ENCODE data around the gene SLC16A5.

Gene SLC16A5

DNA sequence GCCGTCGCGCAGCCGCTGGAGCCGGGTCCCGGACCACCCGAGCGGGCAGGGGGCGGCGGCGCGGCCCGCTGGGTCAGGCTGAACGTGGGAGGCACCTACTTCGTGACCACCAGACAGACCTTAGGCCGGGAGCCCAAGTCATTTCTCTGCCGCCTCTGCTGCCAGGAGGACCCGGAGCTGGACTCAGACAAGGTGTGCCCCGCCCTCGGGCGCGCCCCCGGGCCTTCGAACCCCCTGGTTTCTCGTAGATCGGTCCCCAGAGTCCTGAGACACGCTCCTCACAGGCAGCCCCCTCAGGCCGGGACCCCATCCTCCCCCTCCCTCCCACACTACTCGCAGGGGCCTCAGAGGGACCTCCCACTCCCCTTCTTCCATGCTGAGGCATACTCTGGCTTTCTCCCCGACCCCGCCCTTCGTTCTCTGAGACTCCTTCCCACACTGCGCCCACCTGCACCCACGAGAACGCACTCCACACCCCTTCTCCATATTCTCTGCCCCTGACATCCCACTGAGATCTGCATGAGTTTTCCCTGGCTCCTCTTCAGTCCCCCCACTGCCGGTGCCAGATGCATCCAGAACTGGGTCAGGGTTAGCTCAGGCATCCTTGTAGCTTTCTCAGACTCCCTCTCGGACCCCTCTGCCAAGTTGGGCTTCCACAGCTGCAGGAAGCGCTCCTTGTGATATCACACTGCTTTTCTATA is 40.2 kb upstream of the SLC16A5 start:
- TF ChIP-seq EZH2 (IDR thresholded peaks at IDR 0.05; ENCODE audit: borderline replicate concordance, low read length): no peak
- Histone ChIP-seq H3K36me3 (ENCODE audit: insufficient read depth, low read length) (peaks cover 16% of the 10 kb centered on the region; the same call in 1 of the 2 replicates), H3K27me3 (ENCODE audit: insufficient read depth, low read length) (no peaks in the 10 kb centered on the region), H3K79me2 (ENCODE audit: insufficient read depth, low read length) (no peaks in the 10 kb centered on the region), H3K9ac (ENCODE audit: low read length) (peak overlapping the region; percentile 86), H3K9me3 (ENCODE audit: low read length) (no peaks in the 10 kb centered on the region), H3K4me3 (ENCODE audit: low read depth, low read length, poor library complexity, severe bottlenecking) (peak overlapping the region; percentile 83), H3F3A (ENCODE audit: insufficient read depth, low read length) (no peaks in the 10 kb centered on the region), H3K27ac (ENCODE audit: low read depth, low read length, poor library complexity, severe bottlenecking) (no peak overlapping the region), H2AFZ (ENCODE audit: low read length) (no peak overlapping the region), H3K4me2 (ENCODE audit: low read length) (peak overlapping the region; percentile 100), H3K9me2 (ENCODE audit: low read depth, low read length) (no peaks in the 10 kb centered on the region), H3K4me1 (ENCODE audit: insufficient read depth, low read length, severe bottlenecking) (peaks cover 24% of the 10 kb centered on the region), H4K20me1 (ENCODE audit: insufficient read depth, low read length) (no peaks in the 10 kb centered on the region)

GRCh38 chr17:75048249-75048878 is 39.4 kb upstream of the SLC16A5 start:
- no peaks in the 10 kb centered on the region for H3K9me3 ChIP-seq (ENCODE audit: low read length)
- no peaks in the 10 kb centered on the region for H3K27me3 ChIP-seq (ENCODE audit: insufficient read depth, low read length)
- no peak overlapping the region for H2AFZ ChIP-seq (ENCODE audit: low read length)
- H3K27ac ChIP-seq (ENCODE audit: low read depth, low read length, poor library complexity, severe bottlenecking): no peak overlapping the region
- peak overlapping the region; percentile 83 for H3K4me3 ChIP-seq (ENCODE audit: low read depth, low read length, poor library complexity, severe bottlenecking)
- TF ChIP-seq CTCF (IDR thresholded peaks at IDR 0.05; ENCODE audit: low read length): no peak
- no peak for TF ChIP-seq EZH2 (IDR thresholded peaks at IDR 0.05; ENCODE audit: borderline replicate concordance, low read length)
- H3K4me2 ChIP-seq (ENCODE audit: low read length): peak overlapping the region; percentile 100
- H3K36me3 ChIP-seq (ENCODE audit: insufficient read depth, low read length): peaks cover 24% of the 10 kb centered on the region
- H3K9me2 ChIP-seq (ENCODE audit: low read depth, low read length): no peaks in the 10 kb centered on the region
- H3K79me2 ChIP-seq (ENCODE audit: insufficient read depth, low read length): no peaks in the 10 kb centered on the region
- no peaks in the 10 kb centered on the region for H4K20me1 ChIP-seq (ENCODE audit: insufficient read depth, low read length)
- peak overlapping the region; percentile 86 for H3K9ac ChIP-seq (ENCODE audit: low read length)
- no peaks in the 10 kb centered on the region for H3F3A ChIP-seq (ENCODE audit: insufficient read depth, low read length)
- H3K4me1 ChIP-seq (ENCODE audit: insufficient read depth, low read length, severe bottlenecking): peaks cover 24% of the 10 kb centered on the region

DNA sequence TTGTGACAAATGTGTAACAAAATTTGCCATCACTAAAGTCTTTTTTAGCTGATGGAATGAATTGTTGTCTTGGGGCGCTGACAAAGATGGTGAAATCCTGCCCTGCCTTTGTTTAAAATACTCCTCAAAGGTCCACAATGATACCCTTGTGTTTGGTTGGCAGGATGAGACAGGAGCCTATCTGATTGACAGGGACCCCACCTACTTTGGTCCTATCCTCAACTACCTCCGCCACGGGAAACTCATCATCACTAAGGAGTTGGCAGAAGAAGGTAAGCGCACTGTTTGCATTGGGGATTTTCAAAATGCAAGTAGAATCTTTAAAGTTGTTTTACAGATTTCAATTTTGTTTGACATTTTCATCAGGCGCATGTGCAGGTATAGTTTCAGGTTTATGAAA is 38.7 kb upstream of the SLC16A5 start:
- Histone ChIP-seq H3K27ac (ENCODE audit: low read depth, low read length, poor library complexity, severe bottlenecking) (no peak overlapping the region), H3K36me3 (ENCODE audit: insufficient read depth, low read length) (peaks cover 31% of the 10 kb centered on the region), H3K9ac (ENCODE audit: low read length) (no peak overlapping the region), H3K9me2 (ENCODE audit: low read depth, low read length) (no peaks in the 10 kb centered on the region), H3K27me3 (ENCODE audit: insufficient read depth, low read length) (no peaks in the 10 kb centered on the region), H3K4me2 (ENCODE audit: low read length) (peak overlapping the region; percentile 100; the same call in 1 of the 2 replicates), H4K20me1 (ENCODE audit: insufficient read depth, low read length) (no peaks in the 10 kb centered on the region), H3K4me3 (ENCODE audit: low read depth, low read length, poor library complexity, severe bottlenecking) (no peak overlapping the region), H3K4me1 (ENCODE audit: insufficient read depth, low read length, severe bottlenecking) (peaks cover 24% of the 10 kb centered on the region), H3K9me3 (ENCODE audit: low read length) (no peaks in the 10 kb centered on the region), H3K79me2 (ENCODE audit: insufficient read depth, low read length) (no peaks in the 10 kb centered on the region), H3F3A (ENCODE audit: insufficient read depth, low read length) (no peaks in the 10 kb centered on the region), H2AFZ (ENCODE audit: low read length) (no peak overlapping the region)
- TF ChIP-seq CTCF (IDR thresholded peaks at IDR 0.05; ENCODE audit: low read length): no peak
- TF ChIP-seq EZH2 (IDR thresholded peaks at IDR 0.05; ENCODE audit: borderline replicate concordance, low read length): no peak
